Activated CD4-positive, alpha-beta memory T cell treated with anti-CD3 and anti-CD28 coated beads for 36 hours (primary cell): ENCODE results near the gene CELA3A. TPM values are rescaled to one million over a fixed set of nuclear protein-coding genes. Genes with fewer than 3 reads are reported as not detected.
"Not testable (repeated sequence)": the region's sequence is repeated elsewhere in the genome, so short reads cannot be mapped to it uniquely, and the experiment has no call there.

Source experiments
- CTCF ChIA-PET: fragments of 350-600 bp; sonication (Branson Sonifier 250); formaldehyde crosslinking; loops from one replicate; lab custom pipeline; 2021; ENCODE audit warnings: antibody characterized with exemption, inconsistent platforms; lab: Charles Lee
- POLR2A ChIA-PET: fragments of 350-600 bp; sonication (Branson Sonifier 250); formaldehyde crosslinking; loops from one replicate; lab custom pipeline; 2021; ENCODE audit warnings: antibody characterized with exemption; lab: Charles Lee
- DNase-seq: peaks from one replicate; pipeline ENCODE4 v3.0.0-alpha.2; 2020
- H3K27ac Mint-ChIP-seq: one replicate; pipeline ENCODE4 v1.8.0; 2021; ENCODE audit warnings: mixed read lengths
- H3K27me3 Mint-ChIP-seq: one replicate; pipeline ENCODE4 v1.8.0; 2021; ENCODE audit warnings: mixed read lengths
- H3K36me3 Mint-ChIP-seq: one replicate; pipeline ENCODE4 v1.8.0; 2021; ENCODE audit warnings: mixed read lengths
- H3K4me1 Mint-ChIP-seq: one replicate; pipeline ENCODE4 v1.8.0; 2021; ENCODE audit warnings: low read depth, mixed read lengths
- H3K4me3 Mint-ChIP-seq: one replicate; pipeline ENCODE4 v1.8.0; 2021; ENCODE audit warnings: mild to moderate bottlenecking, mixed read lengths
- H3K9me3 Mint-ChIP-seq: one replicate; pipeline ENCODE4 v1.8.0; 2021; ENCODE audit warnings: mixed read lengths
- intact Hi-C: fragments of 100-400 bp; cut with micrococcal nuclease; formaldehyde crosslinking; loops from one replicate; pipeline ENCODE4 v1.15.1; 2023
- total RNA-seq, 2 experiments: library from RNA; stranded (reverse); gene quantifications; one replicate each; pipeline ENCODE4 v1.2.3, GENCODE V29; 2021

Gene CELA3A
- total RNA-seq, 2 experiments from 2014 or later = not detected

DNA sequence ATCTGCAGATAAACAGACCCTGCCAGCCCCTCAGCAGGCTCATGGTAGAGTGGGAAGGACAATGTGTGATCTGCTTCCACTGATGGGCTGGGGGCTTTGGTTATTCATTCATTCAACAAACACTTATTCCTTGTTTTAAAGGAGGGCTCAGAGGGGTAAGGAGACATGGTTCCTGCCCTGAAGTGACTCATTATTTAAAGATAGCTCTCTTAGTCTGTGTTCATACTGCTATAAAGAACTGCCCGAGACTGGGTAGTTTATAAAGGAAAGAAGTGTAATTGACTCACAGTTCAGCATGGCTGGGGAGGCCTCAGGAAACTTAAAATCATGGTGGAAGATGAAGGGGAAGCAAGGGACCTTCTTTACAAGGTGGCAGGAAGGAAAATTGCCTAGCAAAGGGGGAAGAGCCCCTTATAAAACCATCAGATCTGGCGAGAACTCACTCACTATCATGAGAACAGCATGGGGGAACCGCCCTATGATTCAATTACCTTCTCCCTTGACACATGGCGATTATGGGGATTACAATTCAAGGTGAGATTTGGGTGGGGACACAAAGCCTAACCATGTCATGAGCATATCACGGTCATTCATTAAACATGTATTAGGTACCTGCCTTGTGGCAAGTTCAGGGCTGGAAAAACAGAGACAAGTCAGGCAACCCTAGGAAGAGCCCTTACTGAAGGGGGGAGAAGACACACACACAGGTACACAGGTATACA, 11.6 kb upstream of the CELA3A start:
- H3K27ac Mint-ChIP-seq, POLR2A ChIA-PET, CTCF ChIA-PET, H3K36me3 Mint-ChIP-seq, DNase-seq, intact Hi-C loops, H3K4me3 Mint-ChIP-seq, H3K9me3 Mint-ChIP-seq, H3K4me1 Mint-ChIP-seq, H3K27me3 Mint-ChIP-seq: not testable (repeated sequence)

DNA sequence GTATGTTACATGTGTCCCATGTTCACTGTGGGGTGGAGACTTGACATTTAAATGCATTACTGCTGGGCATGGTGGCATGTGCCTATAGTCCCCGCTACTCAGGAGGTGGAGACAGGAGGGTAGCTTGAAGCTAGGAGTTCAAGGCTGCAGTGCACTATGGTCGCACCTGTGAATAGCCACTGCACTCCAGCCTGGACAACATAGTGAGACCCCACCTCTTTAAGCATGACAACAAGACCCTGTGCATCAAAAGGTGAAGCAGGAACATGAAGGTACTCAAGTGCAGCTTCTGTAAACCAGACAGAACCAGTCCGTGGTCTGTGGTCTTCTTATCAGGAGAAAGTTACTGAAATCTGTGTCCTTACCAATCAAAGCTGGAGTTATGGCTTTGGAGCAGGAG, 9.3 kb upstream of the CELA3A start:
- H3K9me3 Mint-ChIP-seq, H3K27me3 Mint-ChIP-seq, DNase-seq, CTCF ChIA-PET, POLR2A ChIA-PET, H3K36me3 Mint-ChIP-seq, intact Hi-C loops, H3K27ac Mint-ChIP-seq, H3K4me1 Mint-ChIP-seq, H3K4me3 Mint-ChIP-seq: not testable (repeated sequence)

DNA sequence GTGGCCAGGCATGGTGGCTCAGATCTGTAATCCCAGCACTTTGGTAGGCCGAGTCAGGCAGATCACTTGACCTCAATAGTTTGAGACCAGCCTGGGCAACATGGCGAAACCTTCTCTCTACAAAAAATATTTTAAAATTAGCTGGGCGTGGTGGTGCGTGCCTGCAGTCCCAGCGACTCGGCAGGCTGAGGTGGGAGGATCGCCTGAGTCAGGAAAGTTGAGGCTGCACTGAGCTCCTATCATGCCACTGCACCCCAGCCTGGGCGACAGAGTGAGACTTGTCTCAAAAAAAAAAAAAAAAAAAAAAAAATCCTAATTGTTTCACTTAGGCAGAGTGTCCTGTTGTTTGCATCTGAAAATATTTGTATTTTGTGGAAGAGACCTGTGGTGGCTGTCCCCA, 6.7 kb upstream of the CELA3A start:
- CTCF ChIA-PET, H3K4me3 Mint-ChIP-seq, H3K27me3 Mint-ChIP-seq, DNase-seq, intact Hi-C loops, H3K27ac Mint-ChIP-seq, POLR2A ChIA-PET, H3K9me3 Mint-ChIP-seq, H3K4me1 Mint-ChIP-seq, H3K36me3 Mint-ChIP-seq: not testable (repeated sequence)

DNA sequence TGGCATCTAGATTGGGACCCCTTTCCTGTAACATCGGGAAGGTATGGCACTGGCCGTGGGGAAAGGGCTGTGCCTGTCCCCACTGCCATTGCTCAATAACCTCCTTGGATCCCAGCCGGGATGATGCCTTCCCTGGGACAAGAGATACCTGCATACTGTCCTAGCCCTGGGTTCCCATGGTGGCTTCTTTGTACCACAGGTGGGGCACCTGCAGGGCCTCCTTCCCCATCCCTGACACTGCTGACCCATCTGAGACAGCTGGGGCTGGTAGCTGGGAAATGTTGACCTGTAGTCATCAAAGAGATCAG, 4.8 kb upstream of the CELA3A start:
- H3K27me3 Mint-ChIP-seq, CTCF ChIA-PET, H3K36me3 Mint-ChIP-seq, H3K9me3 Mint-ChIP-seq, H3K4me1 Mint-ChIP-seq, POLR2A ChIA-PET, H3K4me3 Mint-ChIP-seq, intact Hi-C loops, H3K27ac Mint-ChIP-seq, DNase-seq: not testable (repeated sequence)

GRCh38 chr1:21997891-21998623, 3.4 kb upstream of the CELA3A start:
- intact Hi-C loops, H3K27ac Mint-ChIP-seq, H3K36me3 Mint-ChIP-seq, H3K9me3 Mint-ChIP-seq, H3K4me1 Mint-ChIP-seq, POLR2A ChIA-PET, H3K4me3 Mint-ChIP-seq, H3K27me3 Mint-ChIP-seq, DNase-seq: not testable (repeated sequence)
- CTCF ChIA-PET = interaction anchor here (0.9 kb wide), 1 partner anchor 15 kb away, joined by 4 read pairs; no protein-coding TSS in a partner anchor

GRCh38 chr1:21998624-21999294, 2.7 kb upstream of the CELA3A start:
- CTCF ChIA-PET, POLR2A ChIA-PET, H3K27ac Mint-ChIP-seq: not testable (repeated sequence)

DNA sequence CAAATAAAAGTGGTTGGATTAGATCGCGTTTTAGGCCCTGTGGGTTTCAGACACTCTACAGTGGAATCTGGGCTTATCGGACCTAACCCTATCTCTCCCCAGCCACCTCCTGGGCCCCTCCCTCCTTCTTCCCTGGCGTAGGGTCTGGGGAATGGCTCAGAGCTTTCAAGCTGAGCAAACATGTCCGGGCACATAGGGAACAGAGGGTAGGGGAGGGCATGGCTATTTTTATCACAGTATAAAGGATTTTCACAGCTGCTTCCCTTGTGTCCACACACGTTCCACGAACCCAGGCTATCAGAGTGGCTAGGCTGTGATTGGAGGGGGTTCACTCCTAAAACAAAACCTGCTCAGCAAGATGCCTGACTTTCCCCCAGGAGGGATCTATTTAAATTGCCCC, 1.8 kb upstream of the CELA3A start:
- DNase-seq, H3K4me3 Mint-ChIP-seq, H3K27me3 Mint-ChIP-seq, CTCF ChIA-PET, intact Hi-C loops, H3K36me3 Mint-ChIP-seq, POLR2A ChIA-PET, H3K9me3 Mint-ChIP-seq, H3K4me1 Mint-ChIP-seq, H3K27ac Mint-ChIP-seq: not testable (repeated sequence)

More at GRCh38 chr1:21998624-21999294, 2.7 kb upstream of the CELA3A start:
- DNase-seq, H3K4me1 Mint-ChIP-seq, H3K36me3 Mint-ChIP-seq, intact Hi-C loops, H3K4me3 Mint-ChIP-seq, H3K27me3 Mint-ChIP-seq, H3K9me3 Mint-ChIP-seq: not testable (repeated sequence)

- intact Hi-C loops, POLR2A ChIA-PET, H3K36me3 Mint-ChIP-seq, H3K9me3 Mint-ChIP-seq, H3K27me3 Mint-ChIP-seq, H3K4me1 Mint-ChIP-seq, CTCF ChIA-PET, DNase-seq, H3K27ac Mint-ChIP-seq, H3K4me3 Mint-ChIP-seq: not testable (repeated sequence)
Observed at GRCh38 chr1:22002461-22002860, 1.0 kb downstream of the CELA3A start.

GRCh38 chr1:22002875-22003274, 1.4 kb downstream of the CELA3A start:
- H3K4me3 Mint-ChIP-seq, intact Hi-C loops, H3K27me3 Mint-ChIP-seq, H3K27ac Mint-ChIP-seq, DNase-seq, H3K9me3 Mint-ChIP-seq, H3K36me3 Mint-ChIP-seq, CTCF ChIA-PET, POLR2A ChIA-PET, H3K4me1 Mint-ChIP-seq: not testable (repeated sequence)

- intact Hi-C loops = loop anchor here (2.0 kb wide), 1 partner anchor 23 kb away; no protein-coding TSS in a partner anchor
- H3K4me3 Mint-ChIP-seq, H3K27ac Mint-ChIP-seq, H3K9me3 Mint-ChIP-seq, POLR2A ChIA-PET, H3K27me3 Mint-ChIP-seq, H3K36me3 Mint-ChIP-seq, H3K4me1 Mint-ChIP-seq, DNase-seq: not testable (repeated sequence)
- CTCF ChIA-PET = interaction anchor here (0.9 kb wide), 1 partner anchor 19 kb away, joined by 3 read pairs; no protein-coding TSS in a partner anchor
Observed at GRCh38 chr1:22003959-22004358, 2.5 kb downstream of the CELA3A start.

GRCh38 chr1:22005261-22006149, 4.0 kb downstream of the CELA3A start:
- H3K4me1 Mint-ChIP-seq, H3K4me3 Mint-ChIP-seq, POLR2A ChIA-PET, CTCF ChIA-PET, H3K27ac Mint-ChIP-seq, H3K9me3 Mint-ChIP-seq, H3K36me3 Mint-ChIP-seq, H3K27me3 Mint-ChIP-seq: not testable (repeated sequence)
- peak; percentile 64 for DNase-seq
- intact Hi-C loops = loop anchor here (2.0 kb wide), 1 partner anchor 25 kb away; no protein-coding TSS in a partner anchor

- H3K4me1 Mint-ChIP-seq, CTCF ChIA-PET, H3K27me3 Mint-ChIP-seq, DNase-seq, H3K4me3 Mint-ChIP-seq, POLR2A ChIA-PET, intact Hi-C loops, H3K27ac Mint-ChIP-seq, H3K36me3 Mint-ChIP-seq, H3K9me3 Mint-ChIP-seq: not testable (repeated sequence)
Observed at GRCh38 chr1:22006736-22007135, 5.3 kb downstream of the CELA3A start.
